ENCODE measurements around the gene DNER.

- no peak for TF ChIP-seq CTCF (IDR thresholded peaks at IDR 0.05; ENCODE audit: low read length)
- no peak for TF ChIP-seq EZH2 (IDR thresholded peaks at IDR 0.05; ENCODE audit: borderline replicate concordance, low read length)
Measured at GRCh38 chr2:229660951-229661350, 53.4 kb downstream of the DNER start.
